Gastrocnemius medialis (tissue), 4 donors: ENCODE results near the gene UBE2S.
"Not testable (repeated sequence)": the region's sequence is repeated elsewhere in the genome, so short reads cannot be mapped to it uniquely, and the experiment has no call there.

ENCODE experiments used
- POLR2A ChIP-seq, 2 donors: fragments of 450-650 bp; IDR thresholded peaks; one replicate each; pipeline ENCODE4 v1.6.1; 2017; ENCODE audit warnings: antibody characterized with exemption in 2 of 2, mild to moderate bottlenecking in 2 of 2, moderate library complexity in 2 of 2
- TF ChIP-seq, protein P1 (sequence below), 5 experiments: fragments of 450-650 bp in 3 of 5; fragments of 200-600 bp in 2 of 5; sonication (generic) in 2 of 5; IDR thresholded peaks in 4 of 5; conservative IDR thresholded peaks in 1 of 5; 1 replicate in 4 of 5; 2 replicates in 1 of 5; pipeline ENCODE4 v1.5.1; 2016 to 2019; ENCODE audit warnings: antibody characterized with exemption in 5 of 5, mild to moderate bottlenecking in 3 of 5, moderate library complexity in 3 of 5

DNA sequence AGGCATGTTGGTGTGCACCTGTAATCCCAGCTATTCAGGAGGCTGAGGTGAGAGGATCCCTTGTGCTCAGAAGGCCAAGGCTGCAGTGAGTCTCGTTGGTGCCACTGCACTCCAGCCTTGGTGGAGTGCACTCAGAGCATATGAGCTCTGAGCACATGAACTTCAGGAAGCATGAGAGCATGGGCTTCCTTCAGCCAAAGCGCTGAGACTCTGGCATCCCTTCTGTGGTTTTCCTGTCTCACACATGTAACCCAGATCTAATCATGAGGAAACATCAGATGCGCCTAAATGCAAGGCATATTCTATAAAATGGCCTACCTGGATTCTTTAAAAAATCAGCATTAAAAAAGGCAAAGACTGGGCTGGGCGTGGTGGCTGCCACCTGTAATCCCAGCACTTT, 13.7 kb upstream of the UBE2S start:
- not testable (repeated sequence) for TF ChIP-seq POLR2A (IDR thresholded peaks at IDR 0.05)
- TF ChIP-seq, protein P1, sequence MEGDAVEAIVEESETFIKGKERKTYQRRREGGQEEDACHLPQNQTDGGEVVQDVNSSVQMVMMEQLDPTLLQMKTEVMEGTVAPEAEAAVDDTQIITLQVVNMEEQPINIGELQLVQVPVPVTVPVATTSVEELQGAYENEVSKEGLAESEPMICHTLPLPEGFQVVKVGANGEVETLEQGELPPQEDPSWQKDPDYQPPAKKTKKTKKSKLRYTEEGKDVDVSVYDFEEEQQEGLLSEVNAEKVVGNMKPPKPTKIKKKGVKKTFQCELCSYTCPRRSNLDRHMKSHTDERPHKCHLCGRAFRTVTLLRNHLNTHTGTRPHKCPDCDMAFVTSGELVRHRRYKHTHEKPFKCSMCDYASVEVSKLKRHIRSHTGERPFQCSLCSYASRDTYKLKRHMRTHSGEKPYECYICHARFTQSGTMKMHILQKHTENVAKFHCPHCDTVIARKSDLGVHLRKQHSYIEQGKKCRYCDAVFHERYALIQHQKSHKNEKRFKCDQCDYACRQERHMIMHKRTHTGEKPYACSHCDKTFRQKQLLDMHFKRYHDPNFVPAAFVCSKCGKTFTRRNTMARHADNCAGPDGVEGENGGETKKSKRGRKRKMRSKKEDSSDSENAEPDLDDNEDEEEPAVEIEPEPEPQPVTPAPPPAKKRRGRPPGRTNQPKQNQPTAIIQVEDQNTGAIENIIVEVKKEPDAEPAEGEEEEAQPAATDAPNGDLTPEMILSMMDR (IDR thresholded peaks at IDR 0.05 in 4 of 5, conservative IDR thresholded peaks at IDR 0.05 in 1 of 5) = not testable (repeated sequence)
